ENCODE measurements around the gene NF1. TPM values are rescaled to one million over a fixed set of nuclear protein-coding genes. Genes with fewer than 3 reads are reported as not detected.

The NF1 gene
- total RNA-seq, 1 experiment from 2014 or later, result 16.4 TPM

GRCh38 chr17:31313982-31314781 lies 219.4 kb downstream of the NF1 start, which contains the start of gene EVI2B:
TSS of gene EVI2B (minus strand) at chr17:31314054. CDS start at chr17:31305609, 8,445 bp downstream.
- Histone ChIP-seq H3K36me3 (ENCODE audit: low read depth, low read length) (no peaks in the 10 kb centered on the region), H3K27ac (ENCODE audit: low read length) (peak within 1 kb of the TSS; percentile 72), H3F3A (ENCODE audit: low read length, unreplicated experiment) (no peaks in the 10 kb centered on the region), H3K9me2 (replicated peaks; ENCODE audit: low read length) (no peaks in the 10 kb centered on the region), H3K9ac (ENCODE audit: low read length) (peak within 1 kb of the TSS; percentile 26; the same call in 1 of the 2 replicates), H3K27me3 (ENCODE audit: low read length) (no peaks in the 10 kb centered on the region), H3K9me3 (ENCODE audit: low read length) (no peaks in the 10 kb centered on the region), H3K79me2 (ENCODE audit: low read length) (no peaks in the 10 kb centered on the region), H3K4me2 (ENCODE audit: low read length) (peak within 1 kb of the TSS; percentile 72), H4K20me1 (ENCODE audit: low read length) (no peaks in the 10 kb centered on the region), H3K4me3 (ENCODE audit: low read length) (peak within 1 kb of the TSS; percentile 15; the same call in 1 of the 2 replicates), H2AFZ (ENCODE audit: low read length) (no peak within 1 kb of the TSS), H3K4me1 (ENCODE audit: insufficient read depth, low read length) (peaks cover 17% of the 10 kb centered on the region)
- CTCF ChIA-PET, result no interaction called here
- POLR2A ChIA-PET (ENCODE audit: unreplicated experiment), result no interaction called here
- no TSS peak for BruUV-seq (replicated peaks)
- DNase-seq (peak; percentile 82), ATAC-seq (peak; percentile 98)
- intact Hi-C loops (cut with micrococcal nuclease), result loop anchor here (10.0 kb wide), 1 partner anchor 51 kb away; no protein-coding TSS in a partner anchor
- TF ChIP-seq EZH2phosphoT487 (IDR thresholded peaks at IDR 0.05; ENCODE audit: borderline replicate concordance, low read length), result no peak
- TF ChIP-seq EZH2 (IDR thresholded peaks at IDR 0.05; ENCODE audit: low read length, unreplicated experiment), result no peak
- TF ChIP-seq CTCF (conservative IDR thresholded peaks at IDR 0.05; ENCODE audit: low read depth, low read length), result no peak

- Histone ChIP-seq H3K79me2 (ENCODE audit: low read length) (no peaks in the 10 kb centered on the region), H3K9me3 (ENCODE audit: low read length) (no peaks in the 10 kb centered on the region), H4K20me1 (ENCODE audit: low read length) (no peaks in the 10 kb centered on the region), H2AFZ (ENCODE audit: low read length) (no peak overlapping the region), H3K9ac (ENCODE audit: low read length) (no peak overlapping the region), H3K36me3 (ENCODE audit: low read depth, low read length) (no peaks in the 10 kb centered on the region), H3F3A (ENCODE audit: low read length, unreplicated experiment) (no peaks in the 10 kb centered on the region), H3K27me3 (ENCODE audit: low read length) (no peaks in the 10 kb centered on the region), H3K4me1 (ENCODE audit: insufficient read depth, low read length) (peaks cover 17% of the 10 kb centered on the region), H3K9me2 (replicated peaks; ENCODE audit: low read length) (no peaks in the 10 kb centered on the region), H3K27ac (ENCODE audit: low read length) (peak overlapping the region; percentile 72), H3K4me2 (ENCODE audit: low read length) (no peak overlapping the region), H3K4me3 (ENCODE audit: low read length) (no peak overlapping the region)
- DNase-seq (no peak), ATAC-seq (no peak)
- TF ChIP-seq EZH2 (IDR thresholded peaks at IDR 0.05; ENCODE audit: low read length, unreplicated experiment) (no peak), EZH2phosphoT487 (IDR thresholded peaks at IDR 0.05; ENCODE audit: borderline replicate concordance, low read length) (no peak), CTCF (conservative IDR thresholded peaks at IDR 0.05; ENCODE audit: low read depth, low read length) (no peak)
- no TSS peak for BruUV-seq (replicated peaks)
- ChIA-PET POLR2A (ENCODE audit: unreplicated experiment) (no interaction called here), CTCF (no interaction called here)
- intact Hi-C loops (cut with micrococcal nuclease), result loop anchor here (10.0 kb wide), 1 partner anchor 50 kb away; no protein-coding TSS in a partner anchor
Measured at GRCh38 chr17:31314782-31315100, 220.0 kb downstream of the NF1 start.

- Histone ChIP-seq H3K4me3 (ENCODE audit: low read length) (no peak overlapping the region), H3K9me2 (replicated peaks; ENCODE audit: low read length) (no peaks in the 10 kb centered on the region), H3K9ac (ENCODE audit: low read length) (no peak overlapping the region), H4K20me1 (ENCODE audit: low read length) (no peaks in the 10 kb centered on the region), H3K9me3 (ENCODE audit: low read length) (no peaks in the 10 kb centered on the region), H3K4me1 (ENCODE audit: insufficient read depth, low read length) (peaks cover 31% of the 10 kb centered on the region), H3K4me2 (ENCODE audit: low read length) (no peak overlapping the region), H3K27ac (ENCODE audit: low read length) (no peak overlapping the region), H3K27me3 (ENCODE audit: low read length) (no peaks in the 10 kb centered on the region), H3K79me2 (ENCODE audit: low read length) (no peaks in the 10 kb centered on the region), H3K36me3 (ENCODE audit: low read depth, low read length) (no peaks in the 10 kb centered on the region), H3F3A (ENCODE audit: low read length, unreplicated experiment) (no peaks in the 10 kb centered on the region), H2AFZ (ENCODE audit: low read length) (no peak overlapping the region)
- POLR2A ChIA-PET (ENCODE audit: unreplicated experiment), result no interaction called here
- no peak for ATAC-seq
- no peak for DNase-seq
- CTCF ChIA-PET, result no interaction called here
- BruUV-seq (replicated peaks), result no TSS peak
- intact Hi-C loops (cut with micrococcal nuclease), result loop anchor here (10.0 kb wide), 1 partner anchor 46 kb away; no protein-coding TSS in a partner anchor
- no peak for TF ChIP-seq EZH2phosphoT487 (IDR thresholded peaks at IDR 0.05; ENCODE audit: borderline replicate concordance, low read length)
- no peak for TF ChIP-seq EZH2 (IDR thresholded peaks at IDR 0.05; ENCODE audit: low read length, unreplicated experiment)
- no peak for TF ChIP-seq CTCF (conservative IDR thresholded peaks at IDR 0.05; ENCODE audit: low read depth, low read length)
Measured at GRCh38 chr17:31318298-31318801, 223.6 kb downstream of the NF1 start.

All from PC-3 (cell line).